Ascending aorta (tissue), 2 donors: ENCODE measurements around the gene PCYT2. TPM values are rescaled to one million over a fixed set of nuclear protein-coding genes. Genes with fewer than 3 reads are reported as not detected.

Experiments used
- DNase-seq, 2 donors: peaks; one replicate each; pipeline ENCODE4 v3.0.0-alpha.2; 2019; ENCODE audit warnings: low spot score in 2 of 2
- H3K27ac ChIP-seq, 2 donors: fragments of 200-600 bp; sonication (generic); one replicate each; pipeline ENCODE4 v1.5.1; 2016 to 2017; ENCODE audit warnings: mild to moderate bottlenecking in 1 of 2
- H3K27me3 ChIP-seq: fragments of 200-600 bp; sonication (generic); one replicate; pipeline ENCODE4 v1.5.1; 2017
- H3K36me3 ChIP-seq, 2 donors: fragments of 200-600 bp; sonication (generic); one replicate each; pipeline ENCODE4 v1.5.1; 2016
- H3K4me1 ChIP-seq, 2 donors: fragments of 200-600 bp; sonication (generic); one replicate each; pipeline ENCODE4 v1.5.1; 2016 to 2017; ENCODE audit warnings: mild to moderate bottlenecking in 1 of 2
- H3K4me3 ChIP-seq, 2 donors: fragments of 200-600 bp; sonication (generic); one replicate each; pipeline ENCODE4 v1.5.1; 2016 to 2017; ENCODE audit warnings: mild to moderate bottlenecking in 1 of 2
- H3K9me3 ChIP-seq, 2 donors: fragments of 200-600 bp; sonication (generic); one replicate each; pipeline ENCODE4 v1.5.1; 2016
- intact Hi-C: fragments of 100-400 bp; cut with DNase I; formaldehyde crosslinking; loops from one replicate; pipeline ENCODE4 v1.15.1; 2023
- total RNA-seq: library from RNA; depleted of rRNA; stranded (reverse); fragments of >200 nt; gene quantifications from one replicate; pipeline ENCODE4 v1.1.0, GENCODE V29; 2016
- TF ChIP-seq, protein P1 (sequence below), 3 experiments: fragments of 200-600 bp in 2 of 3; fragments of 450-650 bp in 1 of 3; sonication (generic) in 2 of 3; IDR thresholded peaks; one replicate each; pipeline ENCODE4 v1.5.1; 2016 to 2019; ENCODE audit warnings: antibody characterized with exemption in 3 of 3, mild to moderate bottlenecking in 1 of 3, moderate library complexity in 1 of 3

Gene PCYT2
- total RNA-seq, 1 donor from 2014 or later, result 81.1 TPM

DNA sequence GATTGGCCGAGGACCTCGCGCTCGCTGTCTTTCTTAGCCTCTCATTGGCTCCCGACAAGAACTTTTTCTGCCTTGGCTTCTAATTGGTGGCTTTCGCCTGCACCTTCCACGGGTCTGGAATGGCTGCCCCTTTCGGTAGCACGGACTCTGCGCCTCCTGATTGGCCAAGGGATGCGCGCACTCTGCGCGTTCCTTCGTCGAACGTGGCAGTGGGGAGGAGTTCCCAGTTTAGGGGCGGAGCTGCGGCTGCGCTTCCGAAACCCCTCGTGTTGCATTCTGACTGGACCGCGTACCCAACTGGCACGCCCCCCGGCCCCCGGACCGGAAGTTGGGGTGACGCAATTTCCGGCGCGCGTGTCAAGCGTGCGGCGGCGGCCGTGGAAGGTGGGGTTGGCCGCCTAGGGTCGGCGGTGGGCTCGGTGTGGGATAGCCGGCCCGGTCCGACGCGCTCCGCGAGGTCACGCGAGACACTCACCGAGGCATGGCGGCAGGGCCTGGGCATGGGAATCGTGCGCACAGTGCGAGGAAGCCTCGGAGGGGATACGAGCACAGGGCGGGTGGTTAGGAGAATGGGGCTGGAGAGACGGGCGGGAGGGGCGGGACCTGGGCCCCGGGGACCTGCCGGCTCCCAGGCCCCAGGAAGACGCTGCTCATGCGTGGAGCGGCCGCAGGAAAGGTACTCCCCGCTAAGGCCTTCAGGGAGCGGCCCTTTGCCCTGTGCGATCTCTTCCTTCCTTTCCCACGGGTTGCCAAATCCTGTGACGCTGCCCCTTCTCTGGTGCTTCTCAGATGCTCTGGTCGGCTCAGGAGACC is 50.2 kb downstream of the PCYT2 start:
- H3K36me3 ChIP-seq, result peaks cover 11 to 40% of the 10 kb centered on the region in 2 donors
- no peaks in the 10 kb centered on the region for H3K27me3 ChIP-seq
- TF ChIP-seq, protein P1, sequence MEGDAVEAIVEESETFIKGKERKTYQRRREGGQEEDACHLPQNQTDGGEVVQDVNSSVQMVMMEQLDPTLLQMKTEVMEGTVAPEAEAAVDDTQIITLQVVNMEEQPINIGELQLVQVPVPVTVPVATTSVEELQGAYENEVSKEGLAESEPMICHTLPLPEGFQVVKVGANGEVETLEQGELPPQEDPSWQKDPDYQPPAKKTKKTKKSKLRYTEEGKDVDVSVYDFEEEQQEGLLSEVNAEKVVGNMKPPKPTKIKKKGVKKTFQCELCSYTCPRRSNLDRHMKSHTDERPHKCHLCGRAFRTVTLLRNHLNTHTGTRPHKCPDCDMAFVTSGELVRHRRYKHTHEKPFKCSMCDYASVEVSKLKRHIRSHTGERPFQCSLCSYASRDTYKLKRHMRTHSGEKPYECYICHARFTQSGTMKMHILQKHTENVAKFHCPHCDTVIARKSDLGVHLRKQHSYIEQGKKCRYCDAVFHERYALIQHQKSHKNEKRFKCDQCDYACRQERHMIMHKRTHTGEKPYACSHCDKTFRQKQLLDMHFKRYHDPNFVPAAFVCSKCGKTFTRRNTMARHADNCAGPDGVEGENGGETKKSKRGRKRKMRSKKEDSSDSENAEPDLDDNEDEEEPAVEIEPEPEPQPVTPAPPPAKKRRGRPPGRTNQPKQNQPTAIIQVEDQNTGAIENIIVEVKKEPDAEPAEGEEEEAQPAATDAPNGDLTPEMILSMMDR (IDR thresholded peaks at IDR 0.05), result no peak
- peak; percentile 99 to 100 for DNase-seq
- H3K9me3 ChIP-seq, result no peaks in the 10 kb centered on the region
- peak overlapping the region; percentile 96 for H3K27ac ChIP-seq
- H3K4me3 ChIP-seq, result peak overlapping the region; percentile 83 to 90
- H3K4me1 ChIP-seq, result peaks cover 10 to 29% of the 10 kb centered on the region in 2 donors
- intact Hi-C loops, result loop anchor here (1.0 to 10.0 kb wide), 3 partner anchors 10 to 346 kb away; partner anchors contain the start of genes ACTG1 and ARHGDIA

DNA sequence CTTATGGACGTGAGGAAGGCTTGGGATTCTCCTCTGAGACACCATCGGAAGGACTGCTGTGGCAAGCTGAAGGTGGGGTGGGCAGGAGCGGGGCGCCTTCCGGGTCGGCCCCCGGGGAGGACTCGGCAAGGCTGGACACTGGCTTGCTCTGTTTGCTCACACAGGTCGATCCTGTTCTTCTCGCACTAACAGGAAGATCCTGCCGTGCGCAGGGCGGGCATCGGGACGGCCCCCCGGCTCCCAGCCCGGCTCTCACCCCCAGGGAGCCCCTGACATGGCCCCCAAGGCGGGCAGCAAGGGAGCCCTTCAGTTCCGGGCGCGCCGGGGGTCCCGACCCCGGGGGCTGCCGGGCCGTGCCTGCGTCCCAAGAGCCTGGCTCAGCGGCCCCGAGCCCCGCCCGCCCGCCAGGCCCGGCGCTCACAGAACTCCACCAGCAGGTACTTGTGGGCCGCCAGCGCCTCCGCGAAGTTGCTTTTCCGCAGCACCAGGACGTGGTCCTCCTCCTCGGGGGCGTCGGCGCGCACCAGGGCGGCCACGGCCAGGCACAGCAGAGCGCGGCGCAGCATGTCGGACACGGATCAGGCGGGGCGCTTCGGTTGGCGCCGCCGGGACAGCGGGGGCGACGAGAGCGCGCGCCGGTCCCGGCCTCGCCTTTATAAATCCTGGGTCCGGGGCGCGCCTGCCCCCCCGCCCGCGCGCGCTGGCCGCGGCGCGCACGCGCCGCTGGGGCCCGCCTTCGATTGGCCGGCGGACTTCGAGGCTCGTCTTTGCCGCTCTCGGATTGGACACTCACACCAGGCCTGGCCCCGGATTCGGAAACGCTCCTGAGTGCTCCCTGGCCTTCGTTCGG is 51.1 kb downstream of the PCYT2 start, which contains the start of gene P4HB:
Gene P4HB (minus strand): TSS at position 630 of the 850 bp plus-strand sequence. CDS start 64 bp downstream, at position 566.
- H3K9me3 ChIP-seq, result no peaks in the 10 kb centered on the region
- peak within 1 kb of the TSS; percentile 87 to 91 for H3K4me3 ChIP-seq
- TF ChIP-seq, protein P1 (IDR thresholded peaks at IDR 0.05), result no peak
- H3K4me1 ChIP-seq, result peaks cover 10 to 29% of the 10 kb centered on the region in 2 donors
- peak within 1 kb of the TSS; percentile 96 for H3K27ac ChIP-seq
- intact Hi-C loops, result loop anchor here (1.0 to 10.0 kb wide), 3 partner anchors 11 to 345 kb away; partner anchors contain the start of genes ACTG1 and ARHGDIA
- H3K27me3 ChIP-seq, result no peaks in the 10 kb centered on the region
- H3K36me3 ChIP-seq, result peaks cover 19 to 43% of the 10 kb centered on the region in 2 donors
- no peak for DNase-seq

DNA sequence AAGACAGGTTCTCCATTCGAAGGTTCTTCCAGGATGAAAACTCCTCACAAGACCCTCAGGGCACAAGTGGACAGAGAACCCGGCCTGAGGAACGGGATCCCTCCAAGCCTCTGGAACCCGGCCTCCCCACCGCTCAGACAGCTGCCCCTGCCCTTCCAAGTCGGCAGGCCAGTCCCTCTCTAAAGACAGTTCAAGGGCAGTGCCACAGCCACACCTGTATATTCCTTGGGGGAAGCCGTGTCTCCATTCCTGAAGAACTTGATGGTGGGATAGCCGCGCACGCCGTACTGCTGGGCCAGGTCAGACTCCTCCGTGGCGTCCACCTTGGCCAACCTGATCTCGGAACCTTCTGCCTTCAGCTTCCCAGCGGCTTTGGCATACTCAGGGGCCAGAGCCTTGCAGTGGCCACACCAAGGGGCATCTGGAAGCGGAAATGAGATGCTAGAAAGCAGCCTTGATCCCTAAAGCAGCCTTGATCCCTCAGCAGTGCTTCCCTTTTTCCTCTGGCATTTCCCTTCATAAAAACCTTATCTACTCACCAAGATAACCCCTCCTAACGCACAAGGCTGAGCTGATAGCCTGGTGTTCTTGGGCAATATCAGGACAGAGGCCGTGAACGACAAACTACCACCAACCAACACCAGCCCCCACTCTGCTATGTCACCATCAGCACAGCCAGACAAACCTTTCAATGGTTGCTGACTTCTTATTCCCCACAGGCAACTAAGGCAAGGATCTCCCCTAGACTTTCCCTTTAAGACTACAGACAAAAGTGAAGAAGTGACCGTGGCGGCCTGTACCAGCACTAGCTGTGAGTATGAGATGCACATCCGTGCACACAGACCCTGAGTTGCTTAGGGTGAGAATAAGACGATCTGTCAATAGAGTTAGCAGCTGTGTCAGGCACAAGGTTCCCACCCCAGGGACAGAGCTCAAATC is 52.0 kb downstream of the PCYT2 start:
- TF ChIP-seq, protein P1 (IDR thresholded peaks at IDR 0.05), result no peak
- peaks cover 10 to 29% of the 10 kb centered on the region in 2 donors for H3K4me1 ChIP-seq
- peaks cover 28 to 44% of the 10 kb centered on the region in 2 donors for H3K36me3 ChIP-seq
- H3K4me3 ChIP-seq, result peak overlapping the region; percentile 87 to 91
- H3K27ac ChIP-seq, result peak overlapping the region; percentile 89 to 96
- H3K27me3 ChIP-seq, result no peaks in the 10 kb centered on the region
- no peaks in the 10 kb centered on the region for H3K9me3 ChIP-seq
- intact Hi-C loops, result no loop called here
- no peak for DNase-seq

DNA sequence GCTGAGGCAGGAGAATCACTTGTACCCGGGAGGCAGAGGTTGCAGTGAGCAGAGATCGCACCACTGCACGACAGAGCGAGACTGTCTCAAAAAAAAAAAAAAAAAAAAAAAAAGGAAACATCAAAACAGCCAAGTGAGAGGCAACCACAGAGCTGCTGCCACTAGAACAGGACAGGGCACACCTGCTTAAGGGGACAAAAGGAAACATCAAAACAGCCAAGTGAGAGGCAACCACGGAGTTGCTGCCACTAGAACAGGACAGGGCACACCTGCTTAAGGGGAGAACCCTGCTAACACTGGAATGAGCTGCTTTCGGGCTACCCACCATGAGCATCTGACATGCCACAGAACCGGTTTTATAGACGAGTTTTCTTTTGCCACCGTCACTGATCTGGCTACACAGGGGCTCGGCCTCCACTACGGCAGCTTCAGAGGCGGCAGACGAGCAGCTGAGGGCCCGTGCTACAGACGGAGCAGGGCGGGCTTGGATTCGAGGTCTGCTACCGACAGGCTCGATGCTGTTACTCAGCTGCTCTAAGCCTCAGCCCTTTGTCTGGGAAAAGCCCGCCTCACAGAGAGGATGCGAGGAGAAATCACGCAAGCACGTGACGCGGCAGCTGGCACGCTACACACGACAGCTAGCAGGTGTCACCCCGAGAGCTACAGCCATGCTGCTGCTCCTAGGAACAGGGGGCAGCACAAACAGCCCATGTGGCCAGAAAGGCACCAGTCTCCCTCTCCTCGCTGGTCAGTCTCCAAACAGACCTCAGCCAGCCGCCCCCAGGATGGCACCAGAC is 52.8 kb downstream of the PCYT2 start:
- TF ChIP-seq, protein P1 (IDR thresholded peaks at IDR 0.05), result no peak
- DNase-seq, result no peak
- Histone ChIP-seq H3K4me1 (peaks cover 10 to 29% of the 10 kb centered on the region in 2 donors), H3K9me3 (no peaks in the 10 kb centered on the region), H3K4me3 (peak overlapping the region; percentile 87 to 91), H3K27me3 (no peaks in the 10 kb centered on the region), H3K27ac (no peak overlapping the region), H3K36me3 (peaks cover 36 to 51% of the 10 kb centered on the region in 2 donors)
- intact Hi-C loops, result no loop called here
